Left lung (tissue), 10 donors: ENCODE results near the gene IFNA16. TPM values are rescaled to one million over a fixed set of nuclear protein-coding genes. Genes with fewer than 3 reads are reported as not detected.
"Not testable (repeated sequence)": the region's sequence is repeated elsewhere in the genome, so short reads cannot be mapped to it uniquely, and the experiment has no call there.

Source experiments
- ATAC-seq: fragments of 200-7000 bp; cut with Tn5 transposase; one replicate; pipeline ENCODE4 v1.9.1; 2020; ENCODE audit warnings: moderate library complexity
- DNase-seq, 4 donors: peaks; one replicate each; pipeline ENCODE4 v3.0.0-alpha.2; 2013 to 2020
- H3K27ac ChIP-seq, 2 donors: fragments of 200-600 bp; sonication (generic) in 1 of 2; one replicate each; pipeline versions ENCODE4 v1.5.0 to v1.8.0; 2020 to 2021
- H3K27me3 ChIP-seq, 2 donors: fragments of 200-600 bp; sonication (generic) in 1 of 2; one replicate each; pipeline versions ENCODE4 v1.5.0 to v1.8.0; 2020 to 2021
- H3K36me3 ChIP-seq, 2 donors: fragments of 200-600 bp; sonication (generic) in 1 of 2; one replicate each; pipeline versions ENCODE4 v1.5.0 to v1.8.0; 2020 to 2021
- H3K4me1 ChIP-seq, 2 donors: fragments of 200-600 bp; one replicate each; pipeline ENCODE4 v1.8.0; 2021
- H3K4me3 ChIP-seq, 2 donors: fragments of 200-600 bp; sonication (generic) in 1 of 2; one replicate each; pipeline versions ENCODE4 v1.5.0 to v1.8.0; 2020 to 2021; ENCODE audit warnings: mild to moderate bottlenecking in 1 of 2
- H3K9me3 ChIP-seq, 2 donors: fragments of 200-600 bp; sonication (generic) in 1 of 2; one replicate each; pipeline versions ENCODE4 v1.5.0 to v1.8.0; 2020 to 2021
- intact Hi-C, 2 donors: fragments of 100-400 bp; cut with DNase I; formaldehyde crosslinking; loops; one replicate each; pipeline versions ENCODE4 v1.11.2 to v1.14.2; 2022
- polyA plus RNA-seq, 6 donors: library from polyadenylated mRNA; unstranded; fragments of 120-200 nt; gene quantifications; one replicate each; pipeline ENCODE4 v1.2.1, GENCODE V29; 2013; ENCODE audit not compliant: insufficient read length in 6 of 6
- total RNA-seq, 2 donors: library from RNA; stranded (reverse); fragmentation: NEBNext Ultra II Directional; extraction: Animal tissue kit (Norgen Biotek cat#: 25700); gene quantifications; one replicate each; pipeline ENCODE4 v1.2.1, GENCODE V29; 2021
- TF ChIP-seq, protein P1 (sequence below), 2 donors: fragments of 200-600 bp; sonication (generic) in 1 of 2; IDR thresholded peaks; one replicate each; pipeline versions ENCODE4 v1.5.0 to v1.8.0; 2021; ENCODE audit warnings: antibody characterized with exemption in 2 of 2
- donor health status: DM: no; HTN: yes; CAD: no.
- donor health status: DM: no; HTN: no; CAD: no.

Gene IFNA16
- total and polyA plus RNA-seq, 8 donors, result not detected

DNA sequence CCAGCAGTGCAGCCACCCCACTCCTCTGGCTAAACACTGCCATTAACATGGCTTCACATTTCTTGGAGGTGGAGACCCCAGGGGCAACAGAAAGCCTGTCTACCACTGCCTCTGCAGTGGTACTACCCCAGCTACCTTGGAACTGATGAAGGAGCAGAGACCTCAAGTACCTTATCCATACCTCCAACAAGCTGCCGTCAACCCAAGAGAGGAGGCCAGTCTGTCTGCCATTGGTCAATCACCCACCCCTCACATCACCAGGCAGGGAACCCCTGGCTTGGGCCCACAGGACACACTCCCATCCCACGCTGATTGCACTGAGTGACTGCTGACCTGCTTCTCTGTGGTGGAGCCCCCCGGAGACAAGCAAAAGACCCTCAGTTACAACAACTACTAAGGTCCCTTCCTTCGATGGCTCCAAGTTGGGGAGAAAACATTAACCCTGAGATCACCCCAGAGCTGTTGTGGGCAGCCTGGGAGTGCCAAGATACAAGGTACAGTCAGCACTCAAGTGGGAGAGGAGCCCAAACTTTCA, 17.1 kb upstream of the IFNA16 start:
- DNase-seq, result no peak

DNA sequence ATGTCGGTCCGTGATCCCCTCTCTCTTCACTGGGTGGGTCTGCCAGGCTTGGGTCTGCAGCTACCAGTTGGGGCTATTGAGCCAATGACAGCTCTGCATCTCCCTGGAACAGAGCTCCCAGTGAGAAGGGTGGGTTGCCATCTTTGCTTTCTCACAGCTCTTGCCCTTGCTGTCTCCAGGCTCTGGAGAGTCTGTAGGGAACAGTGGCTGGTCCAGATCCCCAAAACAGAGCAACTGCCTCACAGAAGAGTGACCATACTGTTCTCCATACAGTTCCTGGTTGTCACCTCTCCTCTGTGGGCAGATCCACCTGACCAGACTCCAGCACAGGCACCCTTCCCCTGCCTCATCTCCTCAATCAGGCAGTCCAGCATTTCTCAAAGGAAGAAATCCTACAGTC, 16.1 kb upstream of the IFNA16 start:
- TF ChIP-seq, protein P1, sequence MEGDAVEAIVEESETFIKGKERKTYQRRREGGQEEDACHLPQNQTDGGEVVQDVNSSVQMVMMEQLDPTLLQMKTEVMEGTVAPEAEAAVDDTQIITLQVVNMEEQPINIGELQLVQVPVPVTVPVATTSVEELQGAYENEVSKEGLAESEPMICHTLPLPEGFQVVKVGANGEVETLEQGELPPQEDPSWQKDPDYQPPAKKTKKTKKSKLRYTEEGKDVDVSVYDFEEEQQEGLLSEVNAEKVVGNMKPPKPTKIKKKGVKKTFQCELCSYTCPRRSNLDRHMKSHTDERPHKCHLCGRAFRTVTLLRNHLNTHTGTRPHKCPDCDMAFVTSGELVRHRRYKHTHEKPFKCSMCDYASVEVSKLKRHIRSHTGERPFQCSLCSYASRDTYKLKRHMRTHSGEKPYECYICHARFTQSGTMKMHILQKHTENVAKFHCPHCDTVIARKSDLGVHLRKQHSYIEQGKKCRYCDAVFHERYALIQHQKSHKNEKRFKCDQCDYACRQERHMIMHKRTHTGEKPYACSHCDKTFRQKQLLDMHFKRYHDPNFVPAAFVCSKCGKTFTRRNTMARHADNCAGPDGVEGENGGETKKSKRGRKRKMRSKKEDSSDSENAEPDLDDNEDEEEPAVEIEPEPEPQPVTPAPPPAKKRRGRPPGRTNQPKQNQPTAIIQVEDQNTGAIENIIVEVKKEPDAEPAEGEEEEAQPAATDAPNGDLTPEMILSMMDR (IDR thresholded peaks at IDR 0.05), result no peak
- ATAC-seq, result no peak

More for the DNA sequence above, 17.1 kb upstream of the IFNA16 start:
- H3K9me3 ChIP-seq, result no peaks in the 10 kb centered on the region
- ATAC-seq, result no peak
- H3K27me3 ChIP-seq, result no peaks in the 10 kb centered on the region
- no peak overlapping the region for H3K27ac ChIP-seq
- intact Hi-C loops, result no loop called here
- TF ChIP-seq, protein P1 (IDR thresholded peaks at IDR 0.05), result no peak
- no peak overlapping the region for H3K4me3 ChIP-seq
- no peaks in the 10 kb centered on the region for H3K4me1 ChIP-seq
- H3K36me3 ChIP-seq, result no peaks in the 10 kb centered on the region

DNA sequence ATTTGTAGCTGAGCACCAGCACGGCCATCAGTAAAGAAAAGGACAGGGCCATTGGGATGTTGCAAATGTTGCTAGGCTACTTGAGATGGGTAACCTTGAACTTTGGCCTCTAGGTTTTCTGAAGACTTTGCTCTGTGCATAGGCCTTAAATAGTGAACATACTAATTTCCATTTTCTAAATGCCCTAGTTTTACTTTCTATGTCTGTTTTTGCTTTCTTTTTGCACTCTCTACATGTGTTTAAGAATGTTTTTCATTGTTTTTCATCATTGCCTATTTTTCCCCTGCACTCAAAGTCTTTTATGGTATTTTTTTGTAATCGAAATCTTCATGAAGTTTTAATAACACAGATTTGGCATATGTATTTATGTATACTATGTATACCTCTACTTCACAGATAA, 11.0 kb upstream of the IFNA16 start, which contains the start of gene IFNA17:
TSS of gene IFNA17 (minus strand) at position 101 of the 400 bp plus-strand sequence. CDS start at position 52, 49 bp downstream.
- DNase-seq, result no peak
- no peak within 1 kb of the TSS for H3K4me3 ChIP-seq
- no peak for ATAC-seq
- TF ChIP-seq, protein P1 (IDR thresholded peaks at IDR 0.05), result no peak
- H3K27me3 ChIP-seq, result no peaks in the 10 kb centered on the region
- no peak within 1 kb of the TSS for H3K27ac ChIP-seq
- intact Hi-C loops, result no loop called here
- no peaks in the 10 kb centered on the region for H3K9me3 ChIP-seq
- H3K36me3 ChIP-seq, result no peaks in the 10 kb centered on the region
- no peaks in the 10 kb centered on the region for H3K4me1 ChIP-seq

More for the DNA sequence above, 16.1 kb upstream of the IFNA16 start:
- Histone ChIP-seq H3K36me3 (no peaks in the 10 kb centered on the region), H3K9me3 (no peaks in the 10 kb centered on the region), H3K4me1 (no peaks in the 10 kb centered on the region), H3K4me3 (no peak overlapping the region), H3K27ac (no peak overlapping the region), H3K27me3 (no peaks in the 10 kb centered on the region)
- no peak for DNase-seq
- intact Hi-C loops, result no loop called here

DNA sequence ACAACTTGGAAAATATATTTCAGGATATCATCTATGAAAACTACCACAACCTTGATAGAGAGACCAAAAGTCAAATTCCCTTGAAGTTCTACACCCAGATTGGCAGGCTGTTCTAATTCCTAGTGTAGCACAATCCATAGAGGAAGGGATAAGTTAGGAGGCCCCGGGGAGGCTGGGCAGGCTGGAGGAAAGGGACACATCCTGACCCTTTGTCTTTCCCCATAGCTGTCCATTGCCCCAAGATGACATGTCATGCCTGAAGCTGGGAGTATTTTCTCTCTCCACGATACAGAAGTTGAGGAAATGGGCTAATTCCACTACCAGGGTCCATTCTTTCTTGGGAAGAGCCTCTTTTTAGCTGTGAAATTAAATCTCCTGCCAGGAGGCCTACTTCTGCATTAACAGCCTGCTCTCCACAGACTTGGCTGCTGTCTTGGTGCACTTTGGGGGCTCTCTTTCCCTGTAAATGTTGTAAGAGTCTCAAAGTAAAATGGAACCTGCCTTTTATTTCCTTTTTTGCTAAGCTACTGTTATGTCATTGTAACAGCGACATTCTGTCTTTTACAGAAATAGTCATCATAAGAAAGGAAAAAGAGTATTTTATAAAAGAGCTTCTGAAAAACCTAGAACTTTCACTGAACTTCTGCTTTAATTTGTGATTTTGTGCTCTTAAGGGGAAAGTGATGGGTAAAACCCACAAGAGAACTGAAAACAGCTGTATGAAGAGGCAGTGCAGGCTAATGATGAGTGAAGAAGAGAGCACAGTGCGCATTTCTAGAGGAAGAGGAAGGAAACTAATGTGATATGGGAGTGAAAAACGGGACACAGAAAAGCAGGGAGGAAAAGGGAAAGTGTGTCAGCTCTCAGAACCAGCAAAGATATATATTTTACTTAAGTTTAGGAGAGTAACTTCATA, 3.4 kb downstream of the IFNA16 start:
- H3K4me3 ChIP-seq, DNase-seq, intact Hi-C loops, H3K9me3 ChIP-seq, H3K27me3 ChIP-seq, H3K4me1 ChIP-seq, H3K27ac ChIP-seq, H3K36me3 ChIP-seq: not testable (repeated sequence)
- TF ChIP-seq, protein P1 (IDR thresholded peaks at IDR 0.05), result peak; percentile 11 to 44
- ATAC-seq, result peak; percentile 49

DNA sequence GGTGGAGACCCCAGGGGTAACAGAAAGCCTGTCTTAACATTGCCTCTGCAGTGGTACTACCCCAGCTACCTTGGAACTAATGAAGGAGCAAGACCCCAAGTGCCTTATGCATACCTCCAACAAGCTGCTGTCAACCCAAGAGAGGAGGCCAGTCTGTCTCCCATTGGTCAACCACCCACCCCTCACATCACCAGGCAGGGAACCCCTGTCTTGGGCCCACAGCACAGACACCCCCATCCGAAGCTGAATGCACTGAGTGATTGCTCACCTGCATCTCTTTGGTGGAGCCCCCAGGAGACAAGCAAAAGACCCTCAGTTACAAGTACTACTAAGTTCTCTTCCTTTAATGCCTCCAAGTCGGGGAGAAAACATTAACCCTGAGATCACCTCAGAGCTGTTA, 5.0 kb downstream of the IFNA16 start:
- intact Hi-C loops, H3K27ac ChIP-seq, H3K4me1 ChIP-seq, H3K27me3 ChIP-seq, DNase-seq, H3K36me3 ChIP-seq, ATAC-seq, H3K4me3 ChIP-seq, H3K9me3 ChIP-seq: not testable (repeated sequence)

DNA sequence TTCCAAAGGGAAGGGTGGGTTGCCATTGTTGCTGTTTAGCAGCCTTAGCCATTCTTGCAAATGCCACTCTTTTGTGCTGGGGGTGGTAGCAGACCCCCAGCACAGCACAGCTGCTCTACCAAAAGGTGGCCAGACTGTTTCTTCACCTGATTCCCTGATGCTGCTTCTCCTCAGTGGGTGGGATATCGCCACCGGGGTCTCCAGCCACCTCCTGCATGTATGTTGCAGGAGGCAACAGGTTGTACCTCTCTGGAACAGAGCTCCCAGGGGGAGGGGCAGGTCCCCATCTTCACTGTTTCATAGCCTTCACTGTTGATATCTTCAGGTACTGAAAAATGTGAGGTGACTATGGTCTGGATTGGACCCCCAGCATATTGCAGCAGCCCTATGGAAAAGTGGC, 6.3 kb downstream of the IFNA16 start:
- DNase-seq, H3K4me1 ChIP-seq, ATAC-seq, H3K36me3 ChIP-seq, H3K4me3 ChIP-seq, H3K27me3 ChIP-seq, intact Hi-C loops, H3K9me3 ChIP-seq, H3K27ac ChIP-seq: not testable (repeated sequence)
